K562 (cell line): Measurements from ENCODE around the gene ADGRF5. TPM values are rescaled to one million over a fixed set of nuclear protein-coding genes. Genes with fewer than 3 reads are reported as not detected.
A peak's percentile ranks its signal among the peaks of the same experiment; 100 is the strongest.

Source experiments
- EZH2 ChIP-seq: IDR thresholded peaks from 2 replicates; pipeline ENCODE4 v1.6.1; 2012; ENCODE audit warnings: low read depth, mild to moderate bottlenecking, inconsistent platforms, low read length, borderline replicate concordance
- HDAC8 ChIP-seq: fragments of 450-650 bp; IDR thresholded peaks from 2 replicates; pipeline ENCODE4 v1.6.1; 2016; ENCODE audit warnings: mild to moderate bottlenecking, missing genetic modification characterization, moderate library complexity, missing compliant biosample characterization
- JUN ChIP-seq, 2 experiments: sonication (generic) in 1 of 2; formaldehyde crosslinking in 1 of 2; IDR thresholded peaks; 2 replicates each; pipeline versions ENCODE4 v1.6.1 to v1.8.0; 2012 to 2022; ENCODE audit warnings: borderline replicate concordance in 2 of 2, mild to moderate bottlenecking in 2 of 2, improper control_type of control experiment in 1 of 2, low read depth in 1 of 2, low read length in 1 of 2, missing genetic modification reagents in 1 of 2
- L3MBTL2 ChIP-seq: fragments of 450-650 bp; IDR thresholded peaks from 2 replicates; pipeline ENCODE4 v1.6.1; 2016; ENCODE audit warnings: mild to moderate bottlenecking, moderate library complexity
- MAFK ChIP-seq: IDR thresholded peaks from 2 replicates; pipeline ENCODE4 v1.6.1; 2011; ENCODE audit warnings: low read length, improper control_type of control experiment
- NFE2L1 ChIP-seq: fragments of 450-650 bp; IDR thresholded peaks from 2 replicates; pipeline ENCODE4 v1.6.1; 2016; ENCODE audit warnings: missing genetic modification characterization, low read depth, mild to moderate bottlenecking, missing compliant biosample characterization, moderate library complexity, borderline replicate concordance
- NFXL1 ChIP-seq: fragments of 450-650 bp; formaldehyde crosslinking; IDR thresholded peaks from 2 replicates; pipeline ENCODE4 v1.4.0; 2021; ENCODE audit warnings: mild to moderate bottlenecking
- NR2C2 ChIP-seq, 2 experiments: fragments of 200-800 bp in 1 of 2; sonication (Bioruptor generic) in 1 of 2; sonication (generic) in 1 of 2; formaldehyde crosslinking in 1 of 2; IDR thresholded peaks; 2 replicates each; pipeline versions ENCODE4 v1.6.1 to v1.8.0; 2016 to 2022; ENCODE audit warnings: mild to moderate bottlenecking in 1 of 2, missing compliant biosample characterization in 1 of 2, missing genetic modification characterization in 1 of 2, missing genetic modification reagents in 1 of 2
- TAF1 ChIP-seq: IDR thresholded peaks from 2 replicates; pipeline ENCODE4 v1.6.1; 2011; ENCODE audit warnings: mild to moderate bottlenecking, low read length, moderate library complexity; ENCODE audit not compliant: insufficient read depth, control insufficient read depth, severe bottlenecking; ENCODE audit errors: extremely low read depth
- ZNF316 ChIP-seq: fragments of 450-650 bp; IDR thresholded peaks from 2 replicates; pipeline ENCODE4 v1.6.1; 2016
- ZNF586 ChIP-seq: fragments of 450-650 bp; formaldehyde crosslinking; conservative IDR thresholded peaks from 2 replicates; pipeline ENCODE4 v1.4.0; 2020; ENCODE audit warnings: mild to moderate bottlenecking, moderate library complexity
- polyA plus RNA-seq, 8 experiments: library from polyadenylated mRNA; depleted of rRNA in 4 of 8; stranded (reverse) in 5 of 8; unstranded in 3 of 8; fragments of >200 nt; fragmentation: Nextera tagmentation in 2 of 8; fragmentation: Illumina TruSeq in 1 of 8; extraction: Ambion mirVana in 2 of 8; extraction: Trizol in 1 of 8; gene quantifications; 2 replicates each; pipeline versions ENCODE4 v1.2.1 to v1.2.3, GENCODE V29; 2011 to 2014; ENCODE audit warnings: inconsistent platforms in 1 of 8, missing spikeins in 1 of 8
- total RNA-seq, 7 experiments: library from RNA; depleted of rRNA in 6 of 7; stranded (reverse); fragments of >200 nt in 6 of 7; fragmentation: Illumina TruSeq in 2 of 7; extraction: Trizol in 2 of 7; gene quantifications; 2 replicates each; pipeline versions ENCODE4 v1.2.1 to v1.2.3, GENCODE V29; 2011 to 2021; ENCODE audit warnings: low replicate concordance in 1 of 7
- TF ChIP-seq, protein P1 (sequence below), 3 experiments: IDR thresholded peaks in 2 of 3; conservative IDR thresholded peaks in 1 of 3; 2 replicates each; pipeline ENCODE4 v1.5.1; 2011 to 2012; ENCODE audit warnings: low read length in 3 of 3, mild to moderate bottlenecking in 3 of 3, control low read depth in 2 of 3, improper control_type of control experiment in 1 of 3, inconsistent platforms in 1 of 3, low read depth in 1 of 3, mixed read lengths in 1 of 3, moderate library complexity in 1 of 3; ENCODE audit not compliant: insufficient read depth in 2 of 3
- TF ChIP-seq, protein P2 (sequence below): fragments of 450-650 bp; conservative IDR thresholded peaks from 2 replicates; pipeline ENCODE4 v1.6.1; 2016; ENCODE audit warnings: missing genetic modification characterization, low read depth, mild to moderate bottlenecking, missing compliant biosample characterization, moderate library complexity
- TF ChIP-seq, protein P3 (sequence below): fragments of 450-650 bp; IDR thresholded peaks from 2 replicates; pipeline ENCODE4 v1.7.1; 2018; ENCODE audit warnings: mild to moderate bottlenecking, low read depth; ENCODE audit not compliant: partially characterized antibody

The ADGRF5 gene
- total and polyA plus RNA-seq, 9 of the 15 experiments (the other 6 are each of a cell fraction or from before 2014, with no cell fraction given), result 0.07 TPM; not detected in 8

DNA sequence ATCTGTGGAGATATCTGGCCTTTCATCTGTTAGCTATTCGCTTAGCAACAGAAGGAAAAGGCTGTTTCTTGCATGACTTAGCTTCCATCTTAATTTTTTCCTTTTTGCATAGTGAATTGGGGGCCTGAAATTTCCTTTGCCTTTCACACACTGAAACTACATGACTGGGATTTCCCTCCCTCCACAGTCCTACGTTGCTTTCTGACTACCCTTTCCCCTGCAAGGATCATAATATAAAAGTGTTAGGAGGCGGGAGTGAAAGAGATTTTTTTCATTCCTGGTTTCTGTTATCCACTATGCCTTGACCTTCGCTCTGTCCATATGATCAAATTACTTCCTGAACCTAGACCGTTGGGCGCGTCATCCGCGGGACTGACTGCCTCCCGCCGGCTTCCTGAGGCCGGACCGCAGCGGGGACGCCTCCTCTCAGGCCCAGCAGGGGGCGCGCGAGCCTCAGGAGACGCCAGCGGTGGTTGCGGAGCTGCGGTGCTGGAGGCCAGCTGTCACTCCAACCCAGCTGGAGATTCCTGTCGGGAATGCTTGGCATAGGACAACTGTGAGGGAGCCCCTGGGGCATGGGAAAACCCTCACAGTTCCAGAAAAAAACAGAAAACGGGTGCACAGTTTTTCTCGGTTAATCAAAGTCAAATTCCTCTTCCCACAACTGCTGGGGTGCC, 72.9 kb downstream of the ADGRF5 start (continued):
- TF ChIP-seq JUN (IDR thresholded peaks at IDR 0.05; ENCODE audit: borderline replicate concordance, low read depth, low read length) (no peak), JUN (CRISPR knock-in tag; IDR thresholded peaks at IDR 0.05; ENCODE audit: borderline replicate concordance) (no peak), EZH2 (no peak), NFE2L1 (tag) (no peak), TAF1 (no peak), MAFK (no peak), ZNF316 (no peak), ZNF586 (CRISPR knock-in tag) (no peak), L3MBTL2 (no peak), NR2C2 (CRISPR knock-in tag; IDR thresholded peaks at IDR 0.05) (no peak), NR2C2 (tag; IDR thresholded peaks at IDR 0.05) (peak; percentile 41; the same call in 1 of the 2 replicates), HDAC8 (tag) (no peak), NFXL1 (no peak)
- TF ChIP-seq, protein P1, sequence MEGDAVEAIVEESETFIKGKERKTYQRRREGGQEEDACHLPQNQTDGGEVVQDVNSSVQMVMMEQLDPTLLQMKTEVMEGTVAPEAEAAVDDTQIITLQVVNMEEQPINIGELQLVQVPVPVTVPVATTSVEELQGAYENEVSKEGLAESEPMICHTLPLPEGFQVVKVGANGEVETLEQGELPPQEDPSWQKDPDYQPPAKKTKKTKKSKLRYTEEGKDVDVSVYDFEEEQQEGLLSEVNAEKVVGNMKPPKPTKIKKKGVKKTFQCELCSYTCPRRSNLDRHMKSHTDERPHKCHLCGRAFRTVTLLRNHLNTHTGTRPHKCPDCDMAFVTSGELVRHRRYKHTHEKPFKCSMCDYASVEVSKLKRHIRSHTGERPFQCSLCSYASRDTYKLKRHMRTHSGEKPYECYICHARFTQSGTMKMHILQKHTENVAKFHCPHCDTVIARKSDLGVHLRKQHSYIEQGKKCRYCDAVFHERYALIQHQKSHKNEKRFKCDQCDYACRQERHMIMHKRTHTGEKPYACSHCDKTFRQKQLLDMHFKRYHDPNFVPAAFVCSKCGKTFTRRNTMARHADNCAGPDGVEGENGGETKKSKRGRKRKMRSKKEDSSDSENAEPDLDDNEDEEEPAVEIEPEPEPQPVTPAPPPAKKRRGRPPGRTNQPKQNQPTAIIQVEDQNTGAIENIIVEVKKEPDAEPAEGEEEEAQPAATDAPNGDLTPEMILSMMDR (IDR thresholded peaks at IDR 0.05 in 2 of 3, conservative IDR thresholded peaks at IDR 0.05 in 1 of 3; ENCODE audit: insufficient read depth in 2 of 3, low read depth in 1 of 3, low read length in 3 of 3), result peak; percentile 92 to 96 (median 93)
- TF ChIP-seq, protein P2, sequence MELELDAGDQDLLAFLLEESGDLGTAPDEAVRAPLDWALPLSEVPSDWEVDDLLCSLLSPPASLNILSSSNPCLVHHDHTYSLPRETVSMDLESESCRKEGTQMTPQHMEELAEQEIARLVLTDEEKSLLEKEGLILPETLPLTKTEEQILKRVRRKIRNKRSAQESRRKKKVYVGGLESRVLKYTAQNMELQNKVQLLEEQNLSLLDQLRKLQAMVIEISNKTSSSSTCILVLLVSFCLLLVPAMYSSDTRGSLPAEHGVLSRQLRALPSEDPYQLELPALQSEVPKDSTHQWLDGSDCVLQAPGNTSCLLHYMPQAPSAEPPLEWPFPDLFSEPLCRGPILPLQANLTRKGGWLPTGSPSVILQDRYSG (tag), result no peak
- TF ChIP-seq, protein P3, sequence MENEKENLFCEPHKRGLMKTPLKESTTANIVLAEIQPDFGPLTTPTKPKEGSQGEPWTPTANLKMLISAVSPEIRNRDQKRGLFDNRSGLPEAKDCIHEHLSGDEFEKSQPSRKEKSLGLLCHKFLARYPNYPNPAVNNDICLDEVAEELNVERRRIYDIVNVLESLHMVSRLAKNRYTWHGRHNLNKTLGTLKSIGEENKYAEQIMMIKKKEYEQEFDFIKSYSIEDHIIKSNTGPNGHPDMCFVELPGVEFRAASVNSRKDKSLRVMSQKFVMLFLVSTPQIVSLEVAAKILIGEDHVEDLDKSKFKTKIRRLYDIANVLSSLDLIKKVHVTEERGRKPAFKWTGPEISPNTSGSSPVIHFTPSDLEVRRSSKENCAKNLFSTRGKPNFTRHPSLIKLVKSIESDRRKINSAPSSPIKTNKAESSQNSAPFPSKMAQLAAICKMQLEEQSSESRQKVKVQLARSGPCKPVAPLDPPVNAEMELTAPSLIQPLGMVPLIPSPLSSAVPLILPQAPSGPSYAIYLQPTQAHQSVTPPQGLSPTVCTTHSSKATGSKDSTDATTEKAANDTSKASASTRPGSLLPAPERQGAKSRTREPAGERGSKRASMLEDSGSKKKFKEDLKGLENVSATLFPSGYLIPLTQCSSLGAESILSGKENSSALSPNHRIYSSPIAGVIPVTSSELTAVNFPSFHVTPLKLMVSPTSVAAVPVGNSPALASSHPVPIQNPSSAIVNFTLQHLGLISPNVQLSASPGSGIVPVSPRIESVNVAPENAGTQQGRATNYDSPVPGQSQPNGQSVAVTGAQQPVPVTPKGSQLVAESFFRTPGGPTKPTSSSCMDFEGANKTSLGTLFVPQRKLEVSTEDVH, result no peak
